ENCODE results near the gene RUNX2. TPM values are rescaled to one million over a fixed set of nuclear protein-coding genes. Genes with fewer than 3 reads are reported as not detected.

RUNX2 gene
- total RNA-seq, 1 experiment from 2014 or later: 3.8 TPM

DNA sequence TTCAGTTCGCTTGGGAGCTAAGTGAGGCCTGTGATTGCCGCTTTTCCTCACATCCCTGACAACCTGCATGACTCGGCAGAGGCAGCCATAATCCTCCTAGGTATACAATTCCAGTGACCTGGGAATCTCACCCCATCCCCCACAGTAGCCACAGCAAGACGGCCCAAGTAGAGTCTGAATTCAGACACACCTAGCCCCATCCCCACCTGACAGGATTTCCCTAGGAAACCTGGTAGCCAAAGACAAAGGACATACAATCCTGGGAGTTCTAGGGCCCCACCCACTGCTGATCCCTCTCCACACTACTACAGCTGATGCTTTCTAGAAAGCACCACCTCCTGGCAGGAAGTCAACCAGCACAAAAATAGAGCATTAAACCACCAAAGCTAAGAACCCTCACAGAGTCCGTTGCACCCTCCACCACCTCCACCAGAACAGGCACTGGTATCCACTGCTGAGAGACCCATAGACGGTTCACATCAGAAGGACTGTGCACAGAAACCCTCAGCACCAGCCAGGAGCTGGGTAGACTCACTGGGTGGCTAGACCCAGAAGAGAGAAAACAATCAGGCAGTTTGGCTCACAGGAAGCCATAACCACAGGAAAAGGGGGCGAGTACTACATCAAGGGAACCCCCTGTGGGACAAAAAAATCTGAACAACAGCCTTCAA lies 17.9 kb upstream of the RUNX2 start:
- Histone ChIP-seq H3K27me3 (ENCODE audit: low read length) (no peaks in the 10 kb centered on the region), H3F3A (ENCODE audit: low read length, unreplicated experiment) (no peaks in the 10 kb centered on the region), H3K9ac (ENCODE audit: low read length) (no peak overlapping the region), H3K4me1 (ENCODE audit: insufficient read depth, low read length) (no peaks in the 10 kb centered on the region), H3K36me3 (ENCODE audit: low read depth, low read length) (no peaks in the 10 kb centered on the region), H3K27ac (ENCODE audit: low read length) (no peak overlapping the region), H3K9me3 (ENCODE audit: low read length) (no peaks in the 10 kb centered on the region), H3K4me2 (ENCODE audit: low read length) (no peak overlapping the region), H3K9me2 (replicated peaks; ENCODE audit: low read length) (no peaks in the 10 kb centered on the region), H3K4me3 (ENCODE audit: low read length) (no peak overlapping the region), H2AFZ (ENCODE audit: low read length) (no peak overlapping the region), H3K79me2 (ENCODE audit: low read length) (no peaks in the 10 kb centered on the region), H4K20me1 (ENCODE audit: low read length) (no peaks in the 10 kb centered on the region)
- TF ChIP-seq, protein P1, sequence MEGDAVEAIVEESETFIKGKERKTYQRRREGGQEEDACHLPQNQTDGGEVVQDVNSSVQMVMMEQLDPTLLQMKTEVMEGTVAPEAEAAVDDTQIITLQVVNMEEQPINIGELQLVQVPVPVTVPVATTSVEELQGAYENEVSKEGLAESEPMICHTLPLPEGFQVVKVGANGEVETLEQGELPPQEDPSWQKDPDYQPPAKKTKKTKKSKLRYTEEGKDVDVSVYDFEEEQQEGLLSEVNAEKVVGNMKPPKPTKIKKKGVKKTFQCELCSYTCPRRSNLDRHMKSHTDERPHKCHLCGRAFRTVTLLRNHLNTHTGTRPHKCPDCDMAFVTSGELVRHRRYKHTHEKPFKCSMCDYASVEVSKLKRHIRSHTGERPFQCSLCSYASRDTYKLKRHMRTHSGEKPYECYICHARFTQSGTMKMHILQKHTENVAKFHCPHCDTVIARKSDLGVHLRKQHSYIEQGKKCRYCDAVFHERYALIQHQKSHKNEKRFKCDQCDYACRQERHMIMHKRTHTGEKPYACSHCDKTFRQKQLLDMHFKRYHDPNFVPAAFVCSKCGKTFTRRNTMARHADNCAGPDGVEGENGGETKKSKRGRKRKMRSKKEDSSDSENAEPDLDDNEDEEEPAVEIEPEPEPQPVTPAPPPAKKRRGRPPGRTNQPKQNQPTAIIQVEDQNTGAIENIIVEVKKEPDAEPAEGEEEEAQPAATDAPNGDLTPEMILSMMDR (conservative IDR thresholded peaks at IDR 0.05; ENCODE audit: low read depth, low read length): no peak
- TF ChIP-seq EZH2phosphoT487 (IDR thresholded peaks at IDR 0.05; ENCODE audit: borderline replicate concordance, low read length) (no peak), EZH2 (IDR thresholded peaks at IDR 0.05; ENCODE audit: low read length, unreplicated experiment) (no peak)
- DNase-seq (no peak), ATAC-seq (no peak)
- no TSS peak for BruUV-seq (replicated peaks)
- ChIA-PET CTCF (no interaction called here), POLR2A (ENCODE audit: unreplicated experiment) (no interaction called here)
- intact Hi-C loops (cut with micrococcal nuclease): no loop called here

DNA sequence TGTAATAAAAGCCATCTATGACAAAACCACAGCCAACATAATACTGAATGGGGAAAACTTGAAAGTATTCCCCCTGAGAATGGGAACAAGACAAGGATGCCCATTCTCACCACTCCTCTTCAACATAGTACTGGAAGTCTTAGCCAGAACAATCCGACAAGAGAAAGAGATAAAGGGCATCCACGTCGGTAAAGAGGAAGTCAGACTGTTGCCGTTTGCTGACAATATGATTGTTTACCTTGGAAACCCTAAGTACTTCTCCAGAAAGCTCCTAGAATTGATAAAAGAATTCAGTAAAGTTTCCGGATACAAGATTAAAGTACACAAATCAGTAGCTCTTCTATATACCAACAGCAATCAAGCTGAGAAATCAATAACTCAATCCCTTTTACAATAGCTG lies 14.0 kb upstream of the RUNX2 start:
- TF ChIP-seq EZH2phosphoT487 (IDR thresholded peaks at IDR 0.05; ENCODE audit: borderline replicate concordance, low read length) (no peak), EZH2 (IDR thresholded peaks at IDR 0.05; ENCODE audit: low read length, unreplicated experiment) (no peak)
- TF ChIP-seq, protein P1 (conservative IDR thresholded peaks at IDR 0.05; ENCODE audit: low read depth, low read length): no peak
- Histone ChIP-seq H3K4me3 (ENCODE audit: low read length) (no peak overlapping the region), H3K36me3 (ENCODE audit: low read depth, low read length) (no peaks in the 10 kb centered on the region), H3F3A (ENCODE audit: low read length, unreplicated experiment) (no peaks in the 10 kb centered on the region), H3K79me2 (ENCODE audit: low read length) (no peaks in the 10 kb centered on the region), H4K20me1 (ENCODE audit: low read length) (no peaks in the 10 kb centered on the region), H3K27ac (ENCODE audit: low read length) (no peak overlapping the region), H3K9me2 (replicated peaks; ENCODE audit: low read length) (no peaks in the 10 kb centered on the region), H3K4me2 (ENCODE audit: low read length) (no peak overlapping the region), H3K9me3 (ENCODE audit: low read length) (no peaks in the 10 kb centered on the region), H3K4me1 (ENCODE audit: insufficient read depth, low read length) (no peaks in the 10 kb centered on the region), H3K27me3 (ENCODE audit: low read length) (no peaks in the 10 kb centered on the region), H3K9ac (ENCODE audit: low read length) (no peak overlapping the region), H2AFZ (ENCODE audit: low read length) (no peak overlapping the region)
- intact Hi-C loops (cut with micrococcal nuclease): no loop called here
- CTCF ChIA-PET: no interaction called here
- DNase-seq (no peak), ATAC-seq (no peak)
- no TSS peak for BruUV-seq (replicated peaks)
- POLR2A ChIA-PET (ENCODE audit: unreplicated experiment): no interaction called here

DNA sequence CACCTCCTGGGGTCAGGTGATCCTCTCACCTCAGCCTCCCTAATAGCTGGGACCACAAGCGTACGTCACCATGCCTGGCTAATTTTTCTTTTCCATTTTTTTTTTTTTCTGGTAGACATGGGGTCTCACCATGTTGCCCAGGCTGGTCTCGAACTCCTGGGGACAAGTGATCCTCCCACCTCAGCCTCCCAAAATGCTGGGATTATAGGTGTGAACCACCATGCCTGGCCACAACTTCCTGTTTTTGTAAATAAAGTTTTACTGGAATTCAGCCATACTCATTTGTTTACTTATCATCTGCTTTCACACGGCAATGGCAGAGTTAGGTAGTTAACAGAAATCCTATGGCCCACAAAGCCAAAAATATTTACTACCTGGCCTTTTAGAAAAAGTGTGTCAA lies 7.8 kb upstream of the RUNX2 start:
- Histone ChIP-seq H4K20me1 (ENCODE audit: low read length) (no peaks in the 10 kb centered on the region), H3F3A (ENCODE audit: low read length, unreplicated experiment) (no peaks in the 10 kb centered on the region), H3K4me2 (ENCODE audit: low read length) (no peak overlapping the region), H3K4me1 (ENCODE audit: insufficient read depth, low read length) (no peaks in the 10 kb centered on the region), H3K9me3 (ENCODE audit: low read length) (no peaks in the 10 kb centered on the region), H3K27me3 (ENCODE audit: low read length) (no peaks in the 10 kb centered on the region), H3K79me2 (ENCODE audit: low read length) (no peaks in the 10 kb centered on the region), H2AFZ (ENCODE audit: low read length) (no peak overlapping the region), H3K27ac (ENCODE audit: low read length) (no peak overlapping the region), H3K9ac (ENCODE audit: low read length) (no peak overlapping the region), H3K4me3 (ENCODE audit: low read length) (no peak overlapping the region), H3K36me3 (ENCODE audit: low read depth, low read length) (no peaks in the 10 kb centered on the region), H3K9me2 (replicated peaks; ENCODE audit: low read length) (no peaks in the 10 kb centered on the region)
- no peak for ATAC-seq
- no TSS peak for BruUV-seq (replicated peaks)
- CTCF ChIA-PET: no interaction called here
- TF ChIP-seq EZH2phosphoT487 (IDR thresholded peaks at IDR 0.05; ENCODE audit: borderline replicate concordance, low read length): no peak
- TF ChIP-seq, protein P1 (conservative IDR thresholded peaks at IDR 0.05; ENCODE audit: low read depth, low read length): no peak
- TF ChIP-seq EZH2 (IDR thresholded peaks at IDR 0.05; ENCODE audit: low read length, unreplicated experiment): no peak
- POLR2A ChIA-PET (ENCODE audit: unreplicated experiment): no interaction called here
- intact Hi-C loops (cut with micrococcal nuclease): no loop called here
- no peak for DNase-seq

Measured in PC-3 (cell line).